K562 (cell line): ENCODE results near the gene GCNT2. TPM values are rescaled to one million over a fixed set of nuclear protein-coding genes. Genes with fewer than 3 reads are reported as not detected.

Experiments used
- ARNT ChIP-seq, 2 experiments: fragments of 450-650 bp; IDR thresholded peaks; 2 replicates each; pipeline ENCODE4 v1.6.1; 2016; ENCODE audit warnings: mild to moderate bottlenecking in 1 of 2
- ATF7 ChIP-seq: fragments of 450-650 bp; IDR thresholded peaks from 2 replicates; pipeline ENCODE4 v1.7.1; 2014; ENCODE audit warnings: mild to moderate bottlenecking, moderate library complexity
- HMBOX1 ChIP-seq: sonication (generic); IDR thresholded peaks from 2 replicates; pipeline ENCODE4 v1.6.1; 2016
- L3MBTL2 ChIP-seq: fragments of 450-650 bp; IDR thresholded peaks from 2 replicates; pipeline ENCODE4 v1.6.1; 2016; ENCODE audit warnings: mild to moderate bottlenecking, moderate library complexity
- MAFG ChIP-seq: fragments of 450-650 bp; conservative IDR thresholded peaks from 2 replicates; pipeline ENCODE4 v1.6.1; 2016; ENCODE audit warnings: missing genetic modification characterization, missing compliant biosample characterization
- PRDM10 ChIP-seq: fragments of 450-650 bp; IDR thresholded peaks from 2 replicates; pipeline ENCODE4 v1.6.1; 2018; ENCODE audit not compliant: partially characterized antibody
- VEZF1 ChIP-seq: fragments of 200-800 bp; sonication (Bioruptor generic); IDR thresholded peaks from 2 replicates; pipeline ENCODE4 v1.6.1; 2017; ENCODE audit warnings: missing genetic modification characterization, missing compliant biosample characterization
- ZNF316 ChIP-seq: fragments of 450-650 bp; IDR thresholded peaks from 2 replicates; pipeline ENCODE4 v1.6.1; 2016
- ZNF512 ChIP-seq: IDR thresholded peaks from 2 replicates; pipeline ENCODE4 v1.6.1; 2016; ENCODE audit warnings: missing genetic modification characterization, missing compliant biosample characterization
- polyA plus RNA-seq, 8 experiments: library from polyadenylated mRNA; depleted of rRNA in 4 of 8; stranded (reverse) in 5 of 8; unstranded in 3 of 8; fragments of >200 nt; fragmentation: Nextera tagmentation in 2 of 8; fragmentation: Illumina TruSeq in 1 of 8; extraction: Ambion mirVana in 2 of 8; extraction: Trizol in 1 of 8; gene quantifications; 2 replicates each; pipeline versions ENCODE4 v1.2.1 to v1.2.3, GENCODE V29; 2011 to 2014; ENCODE audit warnings: inconsistent platforms in 1 of 8, missing spikeins in 1 of 8
- total RNA-seq, 7 experiments: library from RNA; depleted of rRNA in 6 of 7; stranded (reverse); fragments of >200 nt in 6 of 7; fragmentation: Illumina TruSeq in 2 of 7; extraction: Trizol in 2 of 7; gene quantifications; 2 replicates each; pipeline versions ENCODE4 v1.2.1 to v1.2.3, GENCODE V29; 2011 to 2021; ENCODE audit warnings: low replicate concordance in 1 of 7

The GCNT2 gene
- total and polyA plus RNA-seq, 9 of the 15 experiments (the other 6 are each of a cell fraction or from before 2014, with no cell fraction given) = 0.78 to 2.6 (median 1.6) TPM

GRCh38 chr6:10640412-10640811 is 119.3 kb downstream of the GCNT2 start (continued):
- peak; percentile 76 for TF ChIP-seq ATF7
- peak; percentile 81 for TF ChIP-seq ZNF316
- TF ChIP-seq ARNT (IDR thresholded peaks at IDR 0.05) = peak in 1 of 2 experiments; percentile 58; a peak in 1 of 4 replicates
- TF ChIP-seq L3MBTL2 = 0 out of 2 replicates have a peak, but pooled peaks have one; percentile 16
- peak; percentile 16 for TF ChIP-seq PRDM10
- peak; percentile 72; the same call in 1 of the 2 replicates for TF ChIP-seq HMBOX1
- peak; percentile 79 for TF ChIP-seq MAFG (tag)
- TF ChIP-seq ZNF512 = no peak
- TF ChIP-seq VEZF1 (CRISPR knock-in tag) = no peak
